Activated naive CD8-positive, alpha-beta T cell treated with anti-CD3 and anti-CD28 coated beads, Interleukin-2, amount 10 ng/mL, durations not matched to agents 7 days and 5 days (primary cell): ENCODE results near the gene PGRMC1. TPM values are rescaled to one million over a fixed set of nuclear protein-coding genes. Genes with fewer than 3 reads are reported as not detected.

Experiments used
- ATAC-seq: fragments of 150-1000 bp; cut with Tn5 transposase; one replicate; pipeline ENCODE4 v1.10.0; 2021; ENCODE audit warnings: low read depth, moderate library complexity
- POLR2A ChIA-PET: fragments of 350-600 bp; sonication (Branson Sonifier 250); formaldehyde crosslinking; loops from one replicate; lab custom pipeline; 2021; ENCODE audit warnings: antibody characterized with exemption; lab: Charles Lee
- DNase-seq: peaks from one replicate; pipeline ENCODE4 v3.0.0; 2021
- H3K27ac Mint-ChIP-seq: one replicate; pipeline ENCODE4 v1.8.0; 2022; ENCODE audit warnings: mild to moderate bottlenecking, mixed read lengths
- H3K27me3 Mint-ChIP-seq: one replicate; pipeline ENCODE4 v1.8.0; 2022; ENCODE audit warnings: mild to moderate bottlenecking, moderate library complexity, mixed read lengths
- H3K36me3 Mint-ChIP-seq: one replicate; pipeline ENCODE4 v1.8.0; 2021; ENCODE audit warnings: mild to moderate bottlenecking, mixed read lengths
- H3K4me1 Mint-ChIP-seq: one replicate; pipeline ENCODE4 v1.8.0; 2021; ENCODE audit warnings: mixed read lengths
- H3K4me3 Mint-ChIP-seq: one replicate; pipeline ENCODE4 v1.8.0; 2022; ENCODE audit warnings: mild to moderate bottlenecking, moderate library complexity, mixed read lengths
- H3K9me3 Mint-ChIP-seq: one replicate; pipeline ENCODE4 v1.8.0; 2021; ENCODE audit warnings: mixed read lengths
- total RNA-seq, 2 experiments: library from RNA; stranded (reverse); gene quantifications; one replicate each; pipeline ENCODE4 v1.2.3, GENCODE V29; 2021

The PGRMC1 gene
- total RNA-seq, 2 experiments from 2014 or later, result 24.4 to 24.9 TPM

DNA sequence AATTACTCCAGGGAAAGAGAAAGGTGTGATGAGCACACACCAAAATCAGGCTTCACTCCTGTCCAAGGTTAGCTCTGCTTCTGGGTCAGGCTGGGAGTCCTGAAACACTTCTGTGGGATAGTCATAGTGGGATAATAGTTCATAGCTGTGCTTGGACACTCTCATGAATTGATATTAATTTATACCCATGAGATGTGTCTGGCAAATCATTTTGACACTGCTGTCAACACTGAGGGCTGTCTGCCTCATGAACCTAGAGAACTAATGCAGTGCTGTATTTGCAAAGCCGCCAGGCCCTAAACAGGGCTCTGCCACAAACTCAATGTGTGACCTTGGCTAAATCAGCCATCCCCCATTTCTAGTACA lies 24.5 kb upstream of the PGRMC1 start:
- no peak for DNase-seq
- Mint-ChIP-seq H3K27me3 (peaks cover 8% of the 10 kb centered on the region), H3K9me3 (no peaks in the 10 kb centered on the region), H3K4me1 (no peaks in the 10 kb centered on the region), H3K27ac (no peak overlapping the region), H3K36me3 (no peaks in the 10 kb centered on the region), H3K4me3 (no peak overlapping the region)
- no peak for ATAC-seq
- POLR2A ChIA-PET, result no interaction called here

DNA sequence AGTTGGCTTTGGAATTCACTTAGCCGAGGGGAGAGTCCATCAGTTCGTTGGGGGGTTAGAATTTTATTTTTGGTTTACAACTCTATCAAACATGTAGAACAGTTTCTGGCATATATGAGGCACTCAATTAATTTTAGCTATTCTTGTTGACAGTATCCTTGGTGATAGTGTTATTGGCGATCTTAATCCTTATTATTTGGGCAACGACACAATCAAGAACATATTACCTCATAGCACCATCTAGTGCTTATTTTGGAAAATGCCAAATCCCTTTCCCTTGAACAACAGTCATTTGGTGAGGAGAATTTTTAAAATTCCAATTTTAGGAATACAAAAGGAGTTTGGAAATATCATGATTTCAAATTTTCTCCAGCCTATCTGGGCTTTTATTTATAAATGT lies 17.9 kb upstream of the PGRMC1 start:
- Mint-ChIP-seq H3K36me3 (no peaks in the 10 kb centered on the region), H3K9me3 (no peaks in the 10 kb centered on the region), H3K4me3 (no peak overlapping the region), H3K27me3 (peaks cover 15% of the 10 kb centered on the region), H3K4me1 (no peaks in the 10 kb centered on the region), H3K27ac (no peak overlapping the region)
- ATAC-seq (no peak), DNase-seq (no peak)
- POLR2A ChIA-PET, result no interaction called here

DNA sequence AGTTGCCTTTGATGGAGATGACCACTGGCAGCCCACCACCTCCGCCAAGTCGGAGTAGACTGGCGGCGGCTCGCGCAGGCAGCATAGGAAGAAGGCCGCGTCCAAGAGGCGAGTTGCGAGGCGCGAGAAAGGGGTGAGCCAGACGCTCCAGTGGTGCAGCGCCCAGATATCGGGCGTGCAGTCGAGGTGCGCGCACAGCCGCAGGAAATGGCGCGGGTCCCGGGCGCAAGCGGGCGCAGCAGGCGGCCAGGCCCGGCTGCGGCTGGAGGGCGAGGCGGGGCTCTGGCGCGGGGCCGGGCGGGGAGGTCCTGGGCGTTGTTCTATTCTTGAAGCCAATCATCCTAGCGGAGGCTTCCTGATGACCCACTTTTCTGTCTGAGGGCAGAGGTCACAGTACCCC lies 13.2 kb upstream of the PGRMC1 start:
- peaks cover 13% of the 10 kb centered on the region for H3K27me3 Mint-ChIP-seq
- no peak for ATAC-seq
- H3K4me3 Mint-ChIP-seq, result no peak overlapping the region
- no peaks in the 10 kb centered on the region for H3K36me3 Mint-ChIP-seq
- H3K9me3 Mint-ChIP-seq, result no peaks in the 10 kb centered on the region
- no peak overlapping the region for H3K27ac Mint-ChIP-seq
- no peak for DNase-seq
- POLR2A ChIA-PET, result no interaction called here
- peaks cover 2% of the 10 kb centered on the region for H3K4me1 Mint-ChIP-seq

DNA sequence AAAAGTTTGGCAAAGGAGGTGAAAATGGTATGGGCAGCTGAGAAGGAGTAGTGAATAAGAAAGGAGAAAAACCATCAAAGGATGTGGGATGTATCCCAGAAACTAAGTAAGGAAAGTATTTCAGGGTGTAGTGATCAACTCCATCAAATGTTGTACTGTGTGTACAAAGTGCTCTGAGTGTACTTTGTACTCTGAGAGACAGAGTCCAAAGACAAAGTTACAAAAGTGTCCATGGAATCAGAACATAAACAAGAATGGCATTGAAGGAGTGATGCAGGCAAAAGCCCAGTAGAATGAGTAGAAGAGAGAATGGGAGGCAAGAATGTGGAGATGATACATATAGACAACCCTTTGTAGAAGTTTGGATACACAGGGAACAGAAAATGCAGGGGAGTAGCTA lies 12.3 kb upstream of the PGRMC1 start:
- no peak for DNase-seq
- POLR2A ChIA-PET, result no interaction called here
- Mint-ChIP-seq H3K27me3 (peaks cover 15% of the 10 kb centered on the region), H3K27ac (no peak overlapping the region), H3K4me1 (peaks cover 2% of the 10 kb centered on the region), H3K9me3 (no peaks in the 10 kb centered on the region), H3K4me3 (no peak overlapping the region), H3K36me3 (no peaks in the 10 kb centered on the region)
- no peak for ATAC-seq

DNA sequence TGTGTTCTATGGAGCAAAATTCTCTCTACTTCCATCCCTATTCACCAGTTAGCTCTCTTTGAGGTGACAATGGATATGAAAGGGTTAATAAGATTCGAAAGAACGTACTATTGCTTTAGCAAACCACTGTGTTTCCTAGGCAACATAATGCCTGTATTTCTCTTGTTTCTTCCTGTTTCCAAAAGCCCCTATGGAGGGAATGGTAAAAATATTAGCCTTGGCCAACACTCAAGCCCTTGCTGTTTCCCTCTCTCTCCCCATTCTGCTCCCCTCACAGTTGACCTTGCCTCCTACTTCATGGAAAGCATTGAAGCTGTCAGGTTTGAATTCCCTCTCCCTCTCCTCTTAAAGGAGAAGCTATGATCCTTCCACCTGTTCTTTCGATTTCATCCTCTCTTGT lies 9.6 kb upstream of the PGRMC1 start:
- POLR2A ChIA-PET, result no interaction called here
- Mint-ChIP-seq H3K27ac (no peak overlapping the region), H3K27me3 (peaks cover 18% of the 10 kb centered on the region), H3K4me1 (peaks cover 5% of the 10 kb centered on the region), H3K4me3 (no peak overlapping the region), H3K36me3 (no peaks in the 10 kb centered on the region), H3K9me3 (no peaks in the 10 kb centered on the region)
- DNase-seq (no peak), ATAC-seq (no peak)

DNA sequence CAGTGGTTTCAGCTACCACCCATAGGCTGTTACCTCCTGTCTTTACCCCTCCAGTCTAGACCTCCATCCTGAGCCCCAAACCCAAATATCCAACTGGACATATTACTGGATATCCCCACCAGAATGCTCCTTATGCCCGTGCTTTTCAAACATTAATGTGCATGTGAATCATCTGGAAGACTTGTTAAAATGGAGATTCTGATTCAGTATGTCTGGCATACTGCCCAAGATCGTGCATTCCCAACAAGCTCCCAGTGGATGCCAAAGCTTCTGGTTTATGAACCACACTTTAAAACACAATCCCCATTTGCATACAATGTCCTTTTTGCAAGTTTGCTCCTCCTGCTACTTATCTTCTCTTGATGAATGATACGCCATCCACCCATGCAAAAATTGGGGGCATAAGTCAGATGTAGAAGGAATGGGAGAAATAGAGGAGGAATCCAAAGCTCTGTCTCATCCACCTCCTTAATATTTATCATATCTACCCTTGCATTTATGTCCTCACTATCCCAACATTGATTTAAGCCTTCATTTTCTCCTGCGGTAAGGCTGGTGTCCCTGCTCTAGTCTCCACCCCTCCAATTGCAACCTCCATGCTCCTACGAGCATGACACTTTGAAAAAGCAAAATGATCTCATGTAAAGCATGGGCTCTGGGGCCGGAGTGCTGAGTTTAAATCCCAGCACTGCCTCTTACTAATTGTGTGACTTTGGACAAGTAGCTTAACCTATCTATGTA lies 7.4 kb upstream of the PGRMC1 start:
- Mint-ChIP-seq H3K27me3 (peaks cover 17% of the 10 kb centered on the region), H3K9me3 (no peaks in the 10 kb centered on the region), H3K4me1 (peaks cover 5% of the 10 kb centered on the region), H3K27ac (no peak overlapping the region), H3K36me3 (no peaks in the 10 kb centered on the region), H3K4me3 (no peak overlapping the region)
- DNase-seq, result no peak
- POLR2A ChIA-PET, result no interaction called here
- no peak for ATAC-seq

DNA sequence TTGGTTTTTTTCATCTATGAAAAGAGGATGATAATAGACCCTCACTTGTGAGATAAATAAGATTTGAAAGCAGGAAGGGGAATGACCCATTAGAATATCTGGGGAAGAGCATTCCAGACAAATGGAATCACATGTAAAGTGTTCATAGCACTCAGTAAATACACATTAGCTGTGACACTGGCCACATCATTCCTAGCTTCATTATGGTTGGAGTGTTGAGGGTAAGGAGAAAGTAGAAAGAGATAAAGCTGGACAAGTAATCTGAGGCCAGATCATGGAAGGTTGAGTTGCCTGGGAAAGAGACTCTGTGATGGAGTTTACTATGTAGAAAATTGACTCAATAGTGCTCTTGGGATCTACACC lies 6.9 kb upstream of the PGRMC1 start:
- no peak overlapping the region for H3K4me3 Mint-ChIP-seq
- POLR2A ChIA-PET, result no interaction called here
- no peak overlapping the region for H3K27ac Mint-ChIP-seq
- H3K27me3 Mint-ChIP-seq, result peaks cover 17% of the 10 kb centered on the region
- no peaks in the 10 kb centered on the region for H3K9me3 Mint-ChIP-seq
- no peaks in the 10 kb centered on the region for H3K36me3 Mint-ChIP-seq
- H3K4me1 Mint-ChIP-seq, result peaks cover 5% of the 10 kb centered on the region
- no peak for ATAC-seq
- DNase-seq, result no peak

DNA sequence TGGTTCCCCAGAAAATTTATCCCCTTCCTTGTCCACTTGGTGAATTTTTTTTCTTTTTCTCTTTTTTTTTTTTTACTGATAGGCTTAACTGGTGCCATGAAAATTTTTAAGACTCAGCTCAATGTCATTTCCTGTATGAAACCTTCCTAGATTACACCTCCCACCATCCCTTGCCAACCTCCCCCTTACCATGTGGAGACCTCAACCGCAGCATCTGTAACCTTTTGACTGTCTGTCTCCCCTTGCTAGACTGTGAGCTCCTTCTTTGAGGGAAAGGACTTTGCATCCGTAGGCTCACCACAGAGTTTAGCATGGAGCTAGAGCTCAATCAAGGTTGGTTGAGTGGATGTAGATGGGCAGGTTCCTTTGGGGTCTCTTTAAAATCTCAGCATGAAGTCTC lies 5.2 kb upstream of the PGRMC1 start:
- POLR2A ChIA-PET, result no interaction called here
- peaks cover 23% of the 10 kb centered on the region for H3K27me3 Mint-ChIP-seq

DNA sequence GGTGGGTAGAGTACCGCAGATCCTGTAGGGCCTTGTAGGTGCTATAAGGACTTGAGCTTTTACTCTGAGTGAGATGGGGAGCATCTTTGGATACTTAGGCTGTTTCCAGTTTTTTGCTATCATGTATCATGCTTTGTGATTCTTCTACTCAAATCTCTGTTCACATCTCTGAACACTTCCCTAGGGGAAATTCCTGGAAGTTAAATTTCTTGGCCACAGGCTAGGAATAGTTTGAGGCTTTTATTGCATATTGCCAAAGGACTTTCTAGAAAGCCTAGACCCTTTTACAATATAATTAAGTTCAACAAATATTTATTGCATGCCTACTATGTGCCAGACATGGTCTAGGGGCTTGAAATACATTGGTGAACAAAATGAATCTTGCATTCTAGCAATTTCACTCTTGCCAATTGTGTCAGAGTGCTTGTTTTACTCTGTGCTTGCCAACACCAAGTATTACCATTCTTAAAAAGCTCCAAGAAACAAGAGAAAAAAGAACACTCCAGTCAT lies 4.1 kb upstream of the PGRMC1 start:
- no peak for DNase-seq
- Mint-ChIP-seq H3K36me3 (no peaks in the 10 kb centered on the region), H3K9me3 (no peaks in the 10 kb centered on the region), H3K27me3 (peaks cover 18% of the 10 kb centered on the region), H3K4me3 (no peak overlapping the region), H3K4me1 (peaks cover 9% of the 10 kb centered on the region), H3K27ac (no peak overlapping the region)
- ATAC-seq, result no peak
- POLR2A ChIA-PET, result no interaction called here

More for the DNA sequence above, 5.2 kb upstream of the PGRMC1 start:
- no peaks in the 10 kb centered on the region for H3K9me3 Mint-ChIP-seq
- no peak overlapping the region for H3K4me3 Mint-ChIP-seq
- no peaks in the 10 kb centered on the region for H3K36me3 Mint-ChIP-seq
- DNase-seq (no peak), ATAC-seq (no peak)
- H3K4me1 Mint-ChIP-seq, result peaks cover 11% of the 10 kb centered on the region
- H3K27ac Mint-ChIP-seq, result no peak overlapping the region

DNA sequence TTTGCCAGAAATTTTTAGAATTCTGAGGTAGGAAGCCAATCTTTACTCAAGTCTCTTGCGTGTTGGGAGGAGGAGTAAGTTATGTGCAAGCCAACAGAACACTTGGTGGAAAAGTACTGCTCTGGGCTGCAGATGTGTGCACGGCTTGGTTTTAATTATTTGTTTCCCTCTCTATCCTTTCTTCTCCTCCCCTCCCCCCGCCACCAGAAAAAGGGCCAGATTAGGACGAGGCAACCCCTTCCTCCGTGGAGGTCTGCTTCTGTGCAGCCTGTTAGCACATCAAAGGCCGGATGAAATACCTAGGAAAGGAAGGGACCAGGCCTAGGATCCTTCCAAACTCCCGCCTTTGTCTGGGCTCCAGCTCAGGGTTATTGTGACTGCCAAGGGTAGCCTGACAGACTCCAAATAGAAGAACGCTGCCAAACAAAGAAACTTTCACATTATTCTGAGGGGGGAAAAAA lies 1.0 kb upstream of the PGRMC1 start:
- DNase-seq, result no peak
- Mint-ChIP-seq H3K4me3 (peak overlapping the region; percentile 99), H3K9me3 (no peaks in the 10 kb centered on the region), H3K36me3 (peaks cover 11% of the 10 kb centered on the region), H3K27ac (no peak overlapping the region), H3K4me1 (peaks cover 25% of the 10 kb centered on the region), H3K27me3 (peaks cover 8% of the 10 kb centered on the region)
- POLR2A ChIA-PET, result no interaction called here
- no peak for ATAC-seq

DNA sequence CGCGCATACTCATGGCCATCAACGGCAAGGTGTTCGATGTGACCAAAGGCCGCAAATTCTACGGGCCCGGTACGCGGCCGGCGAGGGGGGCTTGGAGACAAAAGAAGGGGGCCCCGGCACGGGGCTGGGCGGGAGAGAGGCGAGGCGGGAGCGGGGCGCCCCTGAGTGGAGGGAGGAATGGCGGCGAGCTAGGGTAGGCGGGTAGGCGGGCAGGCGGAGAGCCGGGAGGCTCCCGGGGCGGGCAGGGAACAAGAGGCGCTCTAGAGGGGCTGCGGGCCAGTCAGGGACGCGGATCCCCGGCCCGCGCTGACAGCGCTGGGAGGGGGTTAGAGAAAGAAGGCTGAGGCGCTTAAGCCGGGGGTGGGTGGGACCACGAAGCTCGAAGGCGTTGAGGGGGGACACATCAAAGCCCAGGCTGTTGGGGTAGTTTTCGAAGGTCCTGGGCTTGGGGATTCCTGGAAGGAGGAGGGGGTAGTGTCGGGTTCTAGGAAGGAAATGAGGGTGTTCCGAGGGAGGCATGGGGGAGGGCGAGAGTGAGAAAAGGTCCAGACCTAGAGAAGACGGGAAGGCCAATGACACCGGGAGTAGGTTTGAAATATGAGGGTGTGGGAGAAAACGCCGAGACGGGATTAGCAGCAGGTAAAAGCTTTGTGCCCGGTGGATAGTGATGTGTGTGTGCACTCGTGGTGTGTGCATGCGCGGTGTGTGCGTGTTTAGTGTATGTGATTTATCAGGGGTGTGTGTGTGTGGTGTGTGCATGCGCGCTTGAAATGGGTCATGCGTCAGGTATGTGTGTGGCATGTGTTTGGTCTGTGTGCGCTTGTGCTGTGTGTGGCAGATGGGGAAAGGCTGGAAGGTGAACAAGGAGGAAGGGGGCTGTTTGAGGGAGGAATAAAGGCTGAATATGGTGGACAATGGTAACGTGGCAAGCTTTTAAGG lies 807 bp downstream of the PGRMC1 start:
- H3K9me3 Mint-ChIP-seq, result no peaks in the 10 kb centered on the region
- peak overlapping the region; percentile 87 for H3K27ac Mint-ChIP-seq
- peaks cover 26% of the 10 kb centered on the region for H3K4me1 Mint-ChIP-seq
- DNase-seq, result peak; percentile 32
- peaks cover 6% of the 10 kb centered on the region for H3K27me3 Mint-ChIP-seq
- peak; percentile 7 for ATAC-seq
- POLR2A ChIA-PET, result interaction anchor here (0.7 to 1.5 kb wide), 2 partner anchors 231 to 520 kb away, joined by 3 read pairs; partner anchors contain the start of gene SLC25A5
- H3K4me3 Mint-ChIP-seq, result peak overlapping the region; percentile 99
- peaks cover 13% of the 10 kb centered on the region for H3K36me3 Mint-ChIP-seq

DNA sequence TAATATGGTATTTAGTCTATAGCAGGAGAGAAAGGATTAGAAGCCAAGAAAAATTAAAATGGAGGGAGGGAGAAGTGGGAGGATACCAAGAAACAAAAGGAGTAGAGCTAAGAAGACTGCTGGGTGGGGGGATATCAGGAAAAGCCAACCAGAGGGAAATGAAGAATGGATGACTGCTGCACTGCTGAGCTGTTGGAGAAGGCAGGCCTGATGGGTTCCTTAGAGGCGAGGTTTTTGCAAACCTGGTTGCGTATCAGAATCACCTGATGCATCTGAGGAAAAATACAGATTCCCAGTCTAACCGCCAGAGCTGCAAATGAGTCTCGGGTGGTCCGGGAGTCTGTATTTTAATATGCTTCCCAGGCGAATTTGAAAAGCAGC lies 1.5 kb downstream of the PGRMC1 start:
- Mint-ChIP-seq H3K9me3 (no peaks in the 10 kb centered on the region), H3K4me3 (peak overlapping the region; percentile 99), H3K4me1 (peaks cover 33% of the 10 kb centered on the region), H3K36me3 (peaks cover 20% of the 10 kb centered on the region), H3K27ac (peak overlapping the region; percentile 87), H3K27me3 (peaks cover 6% of the 10 kb centered on the region)
- ATAC-seq (no peak), DNase-seq (no peak)
- POLR2A ChIA-PET, result interaction anchor here (1.5 kb wide), 1 partner anchor 230 kb away, joined by 3 read pairs; the partner anchor contains the start of gene SLC25A5

DNA sequence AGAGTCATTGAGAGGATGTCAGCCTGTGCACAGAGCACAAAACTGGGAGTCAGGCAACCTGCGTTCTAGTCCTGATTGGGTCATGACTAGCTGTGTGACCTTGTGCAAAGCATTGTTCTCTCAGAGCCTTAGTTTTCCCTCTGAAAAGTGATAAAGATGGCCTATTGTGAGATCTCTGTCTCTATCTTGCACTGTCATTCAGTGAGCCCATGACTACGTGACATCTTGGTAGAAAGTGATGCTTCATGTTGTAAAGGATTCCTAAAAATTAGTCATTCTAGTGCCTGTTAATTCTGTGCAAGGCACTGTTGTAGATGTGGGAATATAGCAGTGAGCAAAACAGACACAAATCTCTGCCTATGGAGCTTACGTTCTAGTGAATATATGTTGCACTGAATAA lies 2.5 kb downstream of the PGRMC1 start:
- peaks cover 37% of the 10 kb centered on the region for H3K4me1 Mint-ChIP-seq
- POLR2A ChIA-PET, result no interaction called here
- H3K27ac Mint-ChIP-seq, result no peak overlapping the region
- H3K4me3 Mint-ChIP-seq, result no peak overlapping the region
- DNase-seq (no peak), ATAC-seq (no peak)
- no peaks in the 10 kb centered on the region for H3K9me3 Mint-ChIP-seq
- H3K27me3 Mint-ChIP-seq, result peaks cover 6% of the 10 kb centered on the region
- H3K36me3 Mint-ChIP-seq, result peaks cover 27% of the 10 kb centered on the region
